ENCODE results near the gene CELF6.

- TF ChIP-seq EZH2 (IDR thresholded peaks at IDR 0.05; ENCODE audit: borderline replicate concordance, low read depth, low read length, poor library complexity, severe bottlenecking), result no peak
- TF ChIP-seq CTCF (conservative IDR thresholded peaks at IDR 0.05; ENCODE audit: low read depth, low read length), result no peak
These were observed 38.2 kb downstream of the CELF6 start for GRCh38 chr15:72281713-72282112.
